GM12874 (cell line): Measurements from ENCODE around the gene MED12L.

Source experiments
- CTCF ChIP-seq: IDR thresholded peaks from 2 replicates; pipeline ENCODE4 v1.5.1; 2011; ENCODE audit warnings: low read depth, mild to moderate bottlenecking, control low read depth, low read length, moderate library complexity; ENCODE audit not compliant: insufficient read depth

MED12L gene

GRCh38 chr3:151213151-151213550 is 127.7 kb downstream of the MED12L start:
- no peak for TF ChIP-seq CTCF

- TF ChIP-seq CTCF, result no peak
Observed at GRCh38 chr3:151213881-151214280, 128.4 kb downstream of the MED12L start.

- no peak for TF ChIP-seq CTCF
Observed at GRCh38 chr3:151214459-151214858, 129.0 kb downstream of the MED12L start.

- no peak for TF ChIP-seq CTCF
Observed at GRCh38 chr3:151216641-151217607, 131.5 kb downstream of the MED12L start.

- TF ChIP-seq CTCF, result no peak
Observed at GRCh38 chr3:151218136-151218535, 132.7 kb downstream of the MED12L start.

GRCh38 chr3:151219056-151219455 is 133.6 kb downstream of the MED12L start:
- TF ChIP-seq CTCF, result no peak

GRCh38 chr3:151224268-151224866 is 138.9 kb downstream of the MED12L start:
- TF ChIP-seq CTCF, result no peak
